Effector memory CD8-positive, alpha-beta T cell (primary cell): Measurements from ENCODE around the gene PDE10A.
A peak's percentile ranks its signal among the peaks of the same experiment; 100 is the strongest.

Experiments
- ATAC-seq: fragments of 150-1000 bp; cut with Tn5 transposase; replicated peaks from 2 replicates; pipeline ENCODE4 v1.10.0; 2021; ENCODE audit warnings: mild to moderate bottlenecking, moderate library complexity
- DNase-seq, 3 experiments: peaks; one replicate each; pipeline ENCODE4 v3.0.0; 2021
- H3K27ac Mint-ChIP-seq, 2 donors: one replicate each; pipeline ENCODE4 v1.8.0; 2022; ENCODE audit warnings: mild to moderate bottlenecking in 2 of 2, mixed read lengths in 2 of 2, moderate library complexity in 2 of 2
- H3K27me3 Mint-ChIP-seq, 2 donors: one replicate each; pipeline ENCODE4 v1.8.0; 2022; ENCODE audit warnings: mixed read lengths in 2 of 2
- H3K36me3 Mint-ChIP-seq: one replicate; pipeline ENCODE4 v1.8.0; 2022; ENCODE audit warnings: mild to moderate bottlenecking, moderate library complexity, mixed read lengths; ENCODE audit not compliant: insufficient read depth
- H3K4me1 Mint-ChIP-seq, 2 donors: one replicate each; pipeline ENCODE4 v1.8.0; 2022; ENCODE audit warnings: low read depth in 2 of 2, mixed read lengths in 2 of 2
- H3K4me3 Mint-ChIP-seq, 2 donors: one replicate each; pipeline ENCODE4 v1.8.0; 2022; ENCODE audit warnings: mild to moderate bottlenecking in 2 of 2, mixed read lengths in 2 of 2, moderate library complexity in 2 of 2
- H3K9me3 Mint-ChIP-seq, 2 donors: one replicate each; pipeline ENCODE4 v1.8.0; 2022; ENCODE audit warnings: mixed read lengths in 2 of 2

Gene PDE10A

GRCh38 chr6:165317723-165318122, 345.3 kb downstream of the PDE10A start:
- H3K9me3 Mint-ChIP-seq, result peaks cover 4 to 7% of the 10 kb centered on the region in 2 donors
- DNase-seq (no peak), ATAC-seq (no peak)
- no peaks in the 10 kb centered on the region for H3K36me3 Mint-ChIP-seq
- no peak overlapping the region for H3K27ac Mint-ChIP-seq
- H3K27me3 Mint-ChIP-seq, result no peaks in the 10 kb centered on the region
- no peak overlapping the region for H3K4me3 Mint-ChIP-seq
- no peaks in the 10 kb centered on the region for H3K4me1 Mint-ChIP-seq

GRCh38 chr6:165308926-165309731, 353.9 kb downstream of the PDE10A start, which contains the start of gene C6orf118:
C6orf118 (minus strand) TSS chr6:165309605; CDS start chr6:165309586, 19 bp downstream.
- Mint-ChIP-seq H3K4me3 (peak within 1 kb of the TSS in 1 of 2 donors; percentile 56), H3K4me1 (peaks cover 5% of the 10 kb centered on the region in 2 donors), H3K9me3 (no peaks in the 10 kb centered on the region), H3K36me3 (no peaks in the 10 kb centered on the region), H3K27me3 (no peaks in the 10 kb centered on the region), H3K27ac (no peak within 1 kb of the TSS)
- ATAC-seq (no peak), DNase-seq (no peak)

DNA sequence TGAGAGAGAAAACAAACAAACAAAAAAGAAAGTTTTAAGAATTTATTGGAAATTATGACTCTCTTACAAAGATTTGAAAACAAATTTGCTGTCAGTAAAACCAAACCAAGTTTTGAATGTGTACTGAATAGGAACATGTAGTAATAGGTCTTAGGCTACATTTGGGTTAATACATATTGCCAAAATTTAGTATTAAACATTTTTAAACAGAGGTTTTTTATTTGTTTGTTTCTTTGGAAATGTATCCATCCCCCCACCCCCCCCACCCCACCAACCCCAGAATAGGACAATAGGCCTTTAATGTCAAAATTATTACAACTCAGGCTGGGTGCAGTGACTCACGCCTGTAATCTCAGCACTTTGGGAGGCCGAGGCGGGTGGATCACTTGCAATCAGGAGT, 356.1 kb downstream of the PDE10A start:
- Mint-ChIP-seq H3K36me3 (no peaks in the 10 kb centered on the region), H3K27ac (no peak overlapping the region), H3K4me1 (peaks cover 5% of the 10 kb centered on the region in 2 donors), H3K27me3 (no peaks in the 10 kb centered on the region), H3K9me3 (peaks cover 0 to 2% of the 10 kb centered on the region in 2 donors), H3K4me3 (no peak overlapping the region)
- no peak for DNase-seq
- no peak for ATAC-seq

DNA sequence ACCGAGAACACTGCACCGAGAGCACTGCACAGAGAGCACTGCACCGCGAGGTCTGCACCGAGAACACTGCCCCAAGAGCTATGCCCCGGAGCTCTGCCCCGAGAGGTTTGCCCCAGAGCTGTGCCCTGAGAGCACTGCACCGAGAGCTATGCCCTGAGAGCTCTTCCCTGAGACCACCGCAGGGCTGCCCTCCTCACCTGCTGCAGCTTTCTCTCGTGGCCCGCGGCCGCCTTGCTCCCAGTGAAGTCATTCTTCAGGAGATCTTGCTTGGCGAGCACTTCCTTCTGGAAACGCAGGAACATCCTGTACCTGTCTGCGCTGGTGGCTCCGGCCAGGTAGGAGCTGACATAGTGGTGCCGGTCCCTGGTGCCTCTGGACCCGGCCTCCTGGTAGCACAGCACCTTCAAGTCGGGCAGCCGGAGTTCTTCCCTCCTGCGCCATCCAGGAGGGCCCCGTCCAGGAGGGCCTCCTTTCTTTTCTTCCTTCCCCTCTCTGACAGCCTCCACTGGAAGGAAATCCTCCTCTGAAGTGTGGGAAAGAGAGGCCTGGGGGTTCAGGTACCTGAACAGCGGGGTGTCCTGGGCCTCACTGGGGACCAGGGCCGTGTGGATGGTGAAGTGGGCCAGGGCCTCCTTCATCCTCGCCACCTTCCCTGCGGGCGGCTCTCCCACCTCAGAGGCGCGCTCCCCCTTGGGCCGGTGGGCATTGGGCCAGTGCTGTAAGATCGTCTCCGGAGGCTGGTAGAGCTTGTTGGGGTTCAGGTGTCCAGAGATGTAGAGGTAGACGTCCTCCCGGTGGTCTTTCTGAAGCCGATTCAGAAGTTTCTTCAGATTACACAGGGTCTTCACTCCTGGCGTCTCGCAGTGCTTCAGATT, 361.4 kb downstream of the PDE10A start:
- DNase-seq (no peak), ATAC-seq (no peak)
- Mint-ChIP-seq H3K27me3 (no peaks in the 10 kb centered on the region), H3K4me3 (no peak overlapping the region), H3K27ac (no peak overlapping the region), H3K36me3 (no peaks in the 10 kb centered on the region), H3K4me1 (no peaks in the 10 kb centered on the region), H3K9me3 (peaks cover 2% of the 10 kb centered on the region in 2 donors)

GRCh38 chr6:165300422-165300936, 362.6 kb downstream of the PDE10A start:
- Mint-ChIP-seq H3K4me1 (no peaks in the 10 kb centered on the region), H3K27ac (no peak overlapping the region), H3K27me3 (no peaks in the 10 kb centered on the region), H3K36me3 (no peaks in the 10 kb centered on the region), H3K9me3 (peaks cover 2 to 13% of the 10 kb centered on the region in 2 donors), H3K4me3 (no peak overlapping the region)
- no peak for DNase-seq
- no peak for ATAC-seq

DNA sequence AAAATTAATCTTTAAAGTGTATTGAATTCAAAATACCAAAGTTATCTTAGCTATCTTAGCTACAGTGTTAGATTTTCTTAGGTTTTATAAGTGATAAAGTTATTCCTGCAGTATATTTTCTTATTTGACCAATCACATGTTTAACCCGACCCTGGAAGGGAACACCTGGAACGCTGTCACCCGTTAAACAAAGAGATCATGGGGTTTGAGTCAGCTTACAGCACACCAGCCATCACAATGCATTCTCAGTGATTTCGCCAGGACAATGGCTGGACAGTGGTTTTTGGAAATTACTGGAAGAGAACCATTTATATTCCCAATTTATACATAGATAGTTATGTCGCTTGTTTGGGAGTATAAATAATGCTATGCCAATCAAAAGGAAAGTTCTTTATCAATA, 364.2 kb downstream of the PDE10A start:
- ATAC-seq (no peak), DNase-seq (no peak)
- H3K36me3 Mint-ChIP-seq, result no peaks in the 10 kb centered on the region
- no peaks in the 10 kb centered on the region for H3K27me3 Mint-ChIP-seq
- peaks cover 2 to 13% of the 10 kb centered on the region in 2 donors for H3K9me3 Mint-ChIP-seq
- no peak overlapping the region for H3K4me3 Mint-ChIP-seq
- H3K4me1 Mint-ChIP-seq, result no peaks in the 10 kb centered on the region
- H3K27ac Mint-ChIP-seq, result no peak overlapping the region

DNA sequence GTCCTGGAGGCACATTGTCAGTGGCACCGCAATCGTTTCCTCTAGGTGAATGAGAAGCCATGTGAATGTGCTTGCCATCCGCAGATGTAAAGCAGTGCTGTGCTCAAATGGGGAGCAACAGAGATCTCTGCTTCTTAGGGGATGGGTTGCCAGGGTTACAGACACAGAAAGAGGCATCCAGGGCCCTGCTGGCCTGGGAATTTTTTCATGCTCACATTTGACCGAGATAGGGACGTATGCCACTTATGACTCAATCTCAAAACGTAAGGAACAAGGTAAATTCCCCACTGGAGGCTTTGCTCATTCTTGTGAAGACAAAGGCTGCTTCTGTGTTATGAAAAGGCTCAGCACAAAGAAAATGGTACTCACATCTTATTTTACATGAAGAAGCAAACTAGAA, 364.6 kb downstream of the PDE10A start:
- H3K4me1 Mint-ChIP-seq, result no peaks in the 10 kb centered on the region
- H3K27me3 Mint-ChIP-seq, result no peaks in the 10 kb centered on the region
- no peaks in the 10 kb centered on the region for H3K36me3 Mint-ChIP-seq
- no peak overlapping the region for H3K4me3 Mint-ChIP-seq
- no peak overlapping the region for H3K27ac Mint-ChIP-seq
- ATAC-seq, result no peak
- no peak for DNase-seq
- peaks cover 2 to 13% of the 10 kb centered on the region in 2 donors for H3K9me3 Mint-ChIP-seq

DNA sequence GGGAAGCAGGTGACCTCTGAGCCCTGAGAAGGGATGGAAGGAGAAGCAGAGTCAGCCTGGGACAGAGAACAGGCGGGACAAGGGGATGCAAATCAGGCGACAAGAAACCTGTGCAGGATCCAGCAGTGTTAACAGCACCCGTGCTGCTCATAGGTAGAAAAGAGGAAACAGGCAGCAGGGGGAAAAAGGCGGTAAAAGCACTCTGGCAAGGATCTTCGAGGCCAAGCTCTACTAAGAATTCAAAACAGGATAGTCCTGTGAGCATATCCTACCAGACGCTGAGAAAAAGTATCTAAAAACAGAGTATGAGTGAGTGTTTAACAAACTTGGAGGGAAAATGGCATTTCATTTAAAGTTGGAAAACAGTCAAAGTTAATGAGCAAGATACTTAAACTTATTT, 370.4 kb downstream of the PDE10A start:
- ATAC-seq, result no peak
- H3K4me3 Mint-ChIP-seq, result no peak overlapping the region

More for the DNA sequence above, 370.4 kb downstream of the PDE10A start:
- Mint-ChIP-seq H3K27me3 (no peaks in the 10 kb centered on the region), H3K9me3 (peaks cover 11 to 40% of the 10 kb centered on the region in 2 donors), H3K36me3 (no peaks in the 10 kb centered on the region), H3K27ac (no peak overlapping the region), H3K4me1 (no peaks in the 10 kb centered on the region)
- no peak for DNase-seq
